Thoracic aorta (tissue), 2 donors: Measurements from ENCODE around the gene ID1. TPM values are rescaled to one million over a fixed set of nuclear protein-coding genes. Genes with fewer than 3 reads are reported as not detected.
A peak's percentile ranks its signal among the peaks of the same experiment; 100 is the strongest.

Experiments used
- ATAC-seq: fragments of 150-250 bp; one replicate; pipeline ENCODE4 v1.8.0; 2017; ENCODE audit warnings: low read depth; ENCODE audit not compliant: insufficient number of reproducible peaks, low FRiP score
- DNase-seq: peaks from one replicate; pipeline ENCODE4 v3.0.0-alpha.2; 2020; ENCODE audit warnings: low spot score
- H3K27ac ChIP-seq, 2 donors: fragments of 200-600 bp; sonication (generic); 1 replicate in 1 of 2; 2 replicates in 1 of 2; pipeline ENCODE4 v1.5.1; 2016; ENCODE audit warnings: mild to moderate bottlenecking in 2 of 2, moderate library complexity in 2 of 2
- H3K27me3 ChIP-seq: fragments of 200-600 bp; sonication (generic); replicated peaks from 2 replicates; pipeline ENCODE4 v1.6.0; 2016; ENCODE audit warnings: mild to moderate bottlenecking; ENCODE audit not compliant: insufficient read depth
- H3K36me3 ChIP-seq: fragments of 200-600 bp; sonication (generic); one replicate; pipeline ENCODE4 v1.5.1; 2016
- H3K4me1 ChIP-seq, 2 donors: fragments of 200-600 bp; sonication (generic); 1 replicate in 1 of 2; 2 replicates in 1 of 2; pipeline versions ENCODE4 v1.5.1 to v1.6.0; 2016; ENCODE audit warnings: low read depth in 2 of 2, mild to moderate bottlenecking in 1 of 2; ENCODE audit not compliant: control insufficient read depth in 1 of 2
- H3K4me3 ChIP-seq: fragments of 200-600 bp; sonication (generic); 2 replicates; pipeline ENCODE4 v1.5.1; 2016; ENCODE audit warnings: mild to moderate bottlenecking
- H3K9me3 ChIP-seq: fragments of 200-600 bp; sonication (generic); 2 replicates; pipeline ENCODE4 v1.5.1; 2016
- CTCF ChIP-seq: fragments of 200-600 bp; sonication (generic); IDR thresholded peaks from one replicate; pipeline ENCODE4 v1.5.1; 2019; ENCODE audit warnings: antibody characterized with exemption
- total RNA-seq, 2 donors: library from RNA; depleted of rRNA; stranded (reverse); fragments of >200 nt; gene quantifications; one replicate each; pipeline versions ENCODE4 v1.1.0 to v1.2.3, GENCODE V29; 2016

The ID1 gene
- total RNA-seq, 2 donors from 2014 or later, result 310 to 944 TPM

GRCh38 chr20:31580706-31581105 is 24.4 kb upstream of the ID1 start:
- TF ChIP-seq CTCF, result no peak
- no peak overlapping the region for H3K4me3 ChIP-seq
- no peaks in the 10 kb centered on the region for H3K4me1 ChIP-seq
- DNase-seq (no peak), ATAC-seq (no peak)
- H3K27me3 ChIP-seq, result no peaks in the 10 kb centered on the region
- no peaks in the 10 kb centered on the region for H3K36me3 ChIP-seq
- H3K27ac ChIP-seq, result no peak overlapping the region
- H3K9me3 ChIP-seq, result no peaks in the 10 kb centered on the region

GRCh38 chr20:31581391-31581790 is 23.7 kb upstream of the ID1 start:
- Histone ChIP-seq H3K27me3 (no peaks in the 10 kb centered on the region), H3K36me3 (no peaks in the 10 kb centered on the region), H3K4me3 (no peak overlapping the region), H3K4me1 (no peaks in the 10 kb centered on the region), H3K27ac (no peak overlapping the region), H3K9me3 (no peaks in the 10 kb centered on the region)
- ATAC-seq (no peak), DNase-seq (no peak)
- TF ChIP-seq CTCF, result no peak

- DNase-seq (no peak), ATAC-seq (no peak)
- H3K27ac ChIP-seq, result peak overlapping the region; percentile 74 to 82
- H3K9me3 ChIP-seq, result no peaks in the 10 kb centered on the region
- TF ChIP-seq CTCF, result no peak
- H3K4me1 ChIP-seq, result peaks cover 5 to 15% of the 10 kb centered on the region in 2 donors
- H3K27me3 ChIP-seq, result no peaks in the 10 kb centered on the region
- H3K4me3 ChIP-seq, result peak overlapping the region; percentile 81
- H3K36me3 ChIP-seq, result no peaks in the 10 kb centered on the region
Observed at GRCh38 chr20:31587545-31588389, 17.3 kb upstream of the ID1 start.

- Histone ChIP-seq H3K4me1 (peaks cover 10 to 19% of the 10 kb centered on the region in 2 donors), H3K36me3 (no peaks in the 10 kb centered on the region), H3K27me3 (no peaks in the 10 kb centered on the region), H3K9me3 (no peaks in the 10 kb centered on the region), H3K27ac (no peak overlapping the region), H3K4me3 (no peak overlapping the region)
- DNase-seq (no peak), ATAC-seq (no peak)
- TF ChIP-seq CTCF, result no peak
Observed at GRCh38 chr20:31590717-31591225, 14.3 kb upstream of the ID1 start.

GRCh38 chr20:31593221-31594001 is 11.7 kb upstream of the ID1 start:
- no peak overlapping the region for H3K27ac ChIP-seq

More at GRCh38 chr20:31593221-31594001, 11.7 kb upstream of the ID1 start:
- no peak for TF ChIP-seq CTCF
- H3K4me3 ChIP-seq, result no peak overlapping the region
- H3K9me3 ChIP-seq, result no peaks in the 10 kb centered on the region
- H3K36me3 ChIP-seq, result no peaks in the 10 kb centered on the region
- no peak for DNase-seq
- no peaks in the 10 kb centered on the region for H3K27me3 ChIP-seq
- H3K4me1 ChIP-seq, result peaks cover 10 to 18% of the 10 kb centered on the region in 2 donors
- ATAC-seq, result no peak
